Osteoblast (primary cell): ENCODE measurements around the gene MACROD2. TPM values are rescaled to one million over a fixed set of nuclear protein-coding genes. Genes with fewer than 3 reads are reported as not detected.

Experiments used
- DNase-seq: peaks from one replicate; pipeline ENCODE4 v3.0.0; 2011; ENCODE audit warnings: low spot score, mixed read lengths; ENCODE audit not compliant: insufficient read length; ENCODE audit errors: missing footprints
- H2AFZ ChIP-seq: 2 replicates; pipeline ENCODE4 v1.6.0; 2011; ENCODE audit warnings: mild to moderate bottlenecking, low read length
- H3K27ac ChIP-seq: 2 replicates; pipeline ENCODE4 v1.5.1; 2011; ENCODE audit warnings: mild to moderate bottlenecking, low read depth, low read length, moderate library complexity
- H3K27me3 ChIP-seq: 2 replicates; pipeline ENCODE4 v1.6.0; 2012; ENCODE audit warnings: mild to moderate bottlenecking, control low read depth, inconsistent platforms, low read length, moderate library complexity; ENCODE audit not compliant: insufficient read depth
- H3K36me3 ChIP-seq: 2 replicates; pipeline ENCODE4 v1.5.1; 2011; ENCODE audit warnings: mild to moderate bottlenecking, low read length, control low read depth, moderate library complexity; ENCODE audit not compliant: insufficient read depth
- H3K4me1 ChIP-seq: 2 replicates; pipeline ENCODE4 v1.5.1; 2011; ENCODE audit warnings: mild to moderate bottlenecking, low read length, control low read depth, moderate library complexity; ENCODE audit not compliant: insufficient read depth
- H3K4me2 ChIP-seq: 2 replicates; pipeline ENCODE4 v1.6.0; 2011; ENCODE audit warnings: mild to moderate bottlenecking, low read length; ENCODE audit not compliant: insufficient read depth
- H3K4me3 ChIP-seq: fragments of 200-600 bp; sonication (generic); 3 replicates; pipeline ENCODE4 v1.5.1; 2012; ENCODE audit warnings: mild to moderate bottlenecking, low read length, inconsistent platforms; ENCODE audit not compliant: insufficient read depth
- H3K79me2 ChIP-seq: 2 replicates; pipeline ENCODE4 v1.6.0; 2012; ENCODE audit warnings: mild to moderate bottlenecking, low read length, control low read depth, inconsistent platforms; ENCODE audit not compliant: insufficient read depth
- H3K9me3 ChIP-seq: 2 replicates; pipeline ENCODE4 v1.5.1; 2011; ENCODE audit warnings: low read depth, low read length, control low read depth
- H4K20me1 ChIP-seq: 2 replicates; pipeline ENCODE4 v1.6.0; 2012; ENCODE audit warnings: mild to moderate bottlenecking, low read length, control low read depth; ENCODE audit not compliant: insufficient read depth
- CTCF ChIP-seq: IDR thresholded peaks from 2 replicates; pipeline ENCODE4 v1.5.1; 2011; ENCODE audit warnings: mild to moderate bottlenecking, low read depth, low read length, moderate library complexity; ENCODE audit errors: extremely low read depth
- total RNA-seq: library from RNA; depleted of rRNA; stranded (reverse); fragments of >200 nt; gene quantifications from 2 replicates; pipeline ENCODE4 v1.2.3, GENCODE V29; 2012

The MACROD2 gene
- total RNA-seq, 1 donor: 4.0 TPM

- Histone ChIP-seq H2AFZ (no peak overlapping the region), H3K4me1 (no peaks in the 10 kb centered on the region), H3K36me3 (no peaks in the 10 kb centered on the region), H3K9me3 (no peaks in the 10 kb centered on the region), H3K79me2 (no peaks in the 10 kb centered on the region), H3K27ac (no peak overlapping the region), H3K27me3 (no peaks in the 10 kb centered on the region), H3K4me2 (no peak overlapping the region), H3K4me3 (no peak overlapping the region), H4K20me1 (no peaks in the 10 kb centered on the region)
- DNase-seq: no peak
- no peak for TF ChIP-seq CTCF
These were observed 1627.9 kb downstream of the MACROD2 start for GRCh38 chr20:15623215-15623614.

- TF ChIP-seq CTCF: no peak
- H3K9me3 ChIP-seq: no peaks in the 10 kb centered on the region
- H4K20me1 ChIP-seq: no peaks in the 10 kb centered on the region
- no peak overlapping the region for H3K4me2 ChIP-seq
- H3K4me3 ChIP-seq: no peak overlapping the region
- DNase-seq: no peak
- no peaks in the 10 kb centered on the region for H3K27me3 ChIP-seq
- no peaks in the 10 kb centered on the region for H3K79me2 ChIP-seq
- no peak overlapping the region for H2AFZ ChIP-seq
- H3K27ac ChIP-seq: no peak overlapping the region
- no peaks in the 10 kb centered on the region for H3K4me1 ChIP-seq
- H3K36me3 ChIP-seq: no peaks in the 10 kb centered on the region
These were observed 1630.7 kb downstream of the MACROD2 start for GRCh38 chr20:15625981-15626380.

GRCh38 chr20:15627089-15627488 lies 1631.8 kb downstream of the MACROD2 start:
- Histone ChIP-seq H3K9me3 (no peaks in the 10 kb centered on the region), H3K79me2 (no peaks in the 10 kb centered on the region), H3K27ac (no peak overlapping the region), H3K4me3 (no peak overlapping the region), H4K20me1 (no peaks in the 10 kb centered on the region), H3K36me3 (no peaks in the 10 kb centered on the region), H3K4me2 (no peak overlapping the region), H3K4me1 (no peaks in the 10 kb centered on the region), H2AFZ (no peak overlapping the region), H3K27me3 (no peaks in the 10 kb centered on the region)
- no peak for DNase-seq
- no peak for TF ChIP-seq CTCF

- Histone ChIP-seq H4K20me1 (no peaks in the 10 kb centered on the region), H3K36me3 (no peaks in the 10 kb centered on the region), H3K9me3 (no peaks in the 10 kb centered on the region), H3K4me3 (no peak overlapping the region), H3K79me2 (no peaks in the 10 kb centered on the region), H3K27me3 (no peaks in the 10 kb centered on the region), H3K27ac (no peak overlapping the region), H3K4me1 (no peaks in the 10 kb centered on the region), H2AFZ (no peak overlapping the region), H3K4me2 (no peak overlapping the region)
- no peak for TF ChIP-seq CTCF
- no peak for DNase-seq
These were observed 1632.2 kb downstream of the MACROD2 start for GRCh38 chr20:15627501-15627903.
